ENCODE data around the gene SETD5.

Gene SETD5

DNA sequence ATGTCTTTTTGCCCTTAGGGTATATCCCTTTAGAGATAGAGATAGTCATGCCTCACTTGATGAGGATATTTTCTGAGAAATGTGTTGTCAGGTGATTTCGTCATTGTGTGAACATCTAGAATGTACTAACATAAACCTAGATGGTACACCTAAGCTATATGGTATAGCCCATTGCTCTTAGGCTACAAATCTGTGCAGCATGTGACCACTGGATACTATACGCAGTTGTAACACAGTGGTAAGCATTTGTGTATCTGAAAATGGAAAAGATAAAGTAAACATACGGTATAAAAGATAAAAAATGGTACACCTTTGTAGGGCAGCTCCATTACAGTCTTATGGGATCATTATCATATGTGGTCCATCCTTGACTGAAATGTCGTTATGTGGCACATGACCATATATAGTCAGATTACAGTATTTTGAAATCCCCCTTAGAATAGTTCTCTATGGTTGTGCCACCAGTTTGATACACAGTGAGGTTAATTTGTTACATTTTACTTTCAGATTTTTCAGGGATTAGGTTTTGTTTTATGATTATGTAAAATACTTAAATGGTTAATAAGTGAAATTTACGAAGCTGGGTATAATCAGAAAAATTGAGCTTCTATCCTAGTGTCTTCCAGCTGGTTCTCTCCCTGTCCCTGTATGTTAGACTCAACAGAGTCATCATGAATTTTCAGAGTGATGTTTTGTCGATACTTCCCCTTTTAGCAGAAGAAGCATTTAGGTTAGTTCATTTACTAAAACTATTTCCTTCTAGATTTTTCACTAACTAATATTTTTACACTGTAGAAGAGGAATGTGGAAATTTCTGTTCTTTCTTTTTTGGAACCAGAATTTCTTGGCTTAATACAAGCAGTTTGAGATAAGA lies 12.8 kb downstream of the SETD5 start:
- DNase-seq (ENCODE audit: low spot score): no peak

DNA sequence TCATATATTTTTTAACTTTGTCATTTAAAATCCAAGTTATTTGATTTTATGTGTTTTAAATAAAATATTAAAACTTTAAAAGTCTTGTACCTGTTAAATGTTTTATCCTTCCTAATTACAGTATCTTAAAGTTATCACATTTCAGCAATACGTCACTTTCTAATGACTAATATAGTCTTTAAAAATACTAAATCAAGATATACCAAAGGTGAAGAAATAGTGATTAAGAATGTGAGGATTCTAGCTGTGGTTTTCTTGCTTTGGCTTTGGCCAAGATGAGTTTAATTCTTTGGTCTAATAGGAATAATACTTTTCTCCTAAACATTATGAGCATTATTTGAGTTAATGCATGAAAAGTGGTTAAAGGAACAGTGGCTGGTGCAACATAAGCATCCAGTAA lies 13.9 kb downstream of the SETD5 start:
- no peak for DNase-seq (ENCODE audit: low spot score)

DNA sequence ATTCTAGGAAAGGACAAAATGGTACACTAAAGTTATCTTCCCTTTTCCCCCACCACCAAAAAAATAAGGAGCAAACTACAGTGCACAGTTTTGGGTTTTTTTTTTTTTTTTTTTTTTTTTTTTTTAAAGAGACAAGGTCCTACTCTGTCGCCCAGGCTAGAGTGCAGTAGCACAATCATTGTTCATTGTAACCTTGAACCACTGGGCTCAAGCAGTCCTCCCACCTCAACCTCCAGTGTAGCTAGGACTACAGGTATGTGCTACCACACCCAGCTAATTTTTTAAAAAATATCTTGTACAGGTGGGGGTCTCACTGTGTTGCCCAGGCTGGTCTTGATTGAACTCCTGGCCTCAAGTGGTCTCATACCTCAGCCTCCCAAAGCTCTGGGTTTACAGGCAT lies 14.9 kb downstream of the SETD5 start:
- DNase-seq (ENCODE audit: low spot score): no peak

DNA sequence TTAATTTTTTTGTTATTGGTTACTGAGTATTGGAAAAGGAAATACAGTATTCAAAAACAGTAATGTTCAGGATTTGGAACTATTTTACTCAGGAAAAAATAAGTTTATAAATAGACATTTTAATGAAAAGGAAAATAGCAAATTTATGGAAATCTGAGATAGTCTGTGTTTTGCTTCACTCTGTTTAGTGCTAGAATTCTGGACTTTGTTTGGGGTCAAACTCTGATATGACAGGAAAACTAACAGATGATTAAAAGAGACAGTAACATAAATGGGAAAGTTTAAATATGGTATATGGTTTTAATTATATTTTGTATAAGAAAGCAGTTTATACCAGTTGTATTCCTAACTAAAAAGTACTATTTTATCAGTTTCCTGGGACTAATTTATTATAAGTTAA lies 17.4 kb downstream of the SETD5 start:
- no peak for DNase-seq (ENCODE audit: low spot score)

DNA sequence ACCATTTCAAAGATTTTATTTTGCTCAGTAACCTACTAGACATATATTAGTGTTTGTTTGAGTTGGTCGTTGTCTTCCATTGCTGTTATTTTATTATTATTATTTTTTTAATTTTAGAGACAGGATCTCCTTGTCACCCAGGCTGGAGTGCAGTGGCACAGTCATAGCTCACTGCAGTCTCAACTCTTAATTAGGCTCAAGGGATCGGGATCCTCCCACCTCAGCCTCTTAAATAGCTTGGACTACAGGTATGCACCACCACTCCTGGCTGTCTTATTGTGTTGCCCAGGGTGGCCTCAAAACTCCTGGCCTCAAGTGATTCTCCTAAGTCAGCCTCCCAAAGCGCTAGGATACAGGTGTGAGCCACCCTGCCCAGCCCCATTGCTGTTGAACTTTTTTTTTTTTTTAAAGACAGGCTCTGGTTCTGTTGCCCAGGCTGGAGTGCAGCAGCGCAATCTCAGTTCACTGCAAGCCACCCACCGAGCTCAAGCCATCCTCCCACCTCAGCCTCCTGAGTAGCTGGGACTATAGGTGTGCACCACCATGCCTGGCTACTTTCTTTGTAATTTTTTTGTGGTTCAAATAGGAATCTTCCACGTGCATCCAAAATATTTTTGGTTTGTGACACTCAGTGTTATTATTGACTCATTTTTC lies 18.2 kb downstream of the SETD5 start:
- no peak for DNase-seq (ENCODE audit: low spot score)

DNA sequence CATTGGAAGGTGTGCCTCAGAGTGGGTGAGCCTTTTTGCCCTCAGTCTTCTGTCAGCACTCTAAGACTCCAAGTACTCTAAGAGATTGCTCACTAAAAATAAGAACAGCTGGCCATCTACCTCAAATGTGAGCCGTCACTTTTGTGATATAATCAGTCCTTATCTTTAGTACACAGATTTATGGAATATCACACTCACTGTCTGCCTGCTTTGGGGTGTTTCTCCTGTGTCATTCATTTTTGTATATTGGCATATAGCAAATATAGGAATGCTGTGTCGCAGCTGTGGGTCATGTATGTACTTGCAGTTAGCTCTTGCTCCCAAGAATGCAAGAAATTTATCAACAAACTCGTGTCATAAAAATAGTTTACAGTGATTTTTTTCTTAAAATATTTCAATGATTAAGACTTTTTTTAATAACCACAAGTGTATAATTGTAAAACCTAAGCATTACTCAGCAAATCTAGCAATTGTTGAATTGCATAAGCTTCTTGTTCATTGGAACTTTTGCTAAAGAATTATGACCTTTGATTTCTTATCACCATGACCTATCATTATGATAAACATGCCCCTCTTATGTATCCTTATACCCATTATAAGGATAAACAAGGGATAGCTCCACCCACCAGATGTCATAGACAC lies 18.8 kb downstream of the SETD5 start:
- DNase-seq (ENCODE audit: low spot score): no peak

DNA sequence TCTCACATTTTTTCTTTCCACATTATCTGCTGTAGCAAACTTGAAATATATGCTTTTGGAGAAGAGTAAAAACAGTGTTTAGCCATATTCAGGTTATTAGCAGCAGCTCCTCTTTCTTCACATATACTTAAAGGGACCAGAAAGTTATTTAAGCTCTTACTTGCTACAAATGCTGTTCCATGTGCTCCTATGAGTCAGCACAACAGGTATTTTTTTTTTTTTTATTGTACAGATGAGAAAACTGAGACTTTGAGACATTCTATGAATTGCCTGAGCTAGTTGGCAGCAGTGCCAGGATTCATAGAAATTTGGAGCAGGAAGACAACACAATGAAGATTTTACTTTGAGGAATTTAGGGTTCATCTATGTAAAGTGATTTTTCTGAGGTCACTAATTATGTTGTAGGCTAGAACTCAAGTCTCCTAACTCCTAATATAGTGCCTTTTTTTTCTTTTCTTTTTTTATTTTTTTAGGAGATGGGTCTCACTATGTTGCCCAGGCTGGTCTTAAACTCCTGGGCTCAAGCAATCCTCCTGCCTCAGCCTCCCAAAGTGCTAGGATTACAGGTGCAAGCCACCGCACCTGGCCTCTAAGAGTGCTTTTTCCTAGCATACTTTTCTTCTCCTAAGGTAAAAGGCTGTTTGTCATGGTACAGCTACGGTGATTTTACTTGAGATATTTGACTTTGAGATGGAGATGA lies 23.6 kb downstream of the SETD5 start:
- no peak for DNase-seq (ENCODE audit: low spot score)

DNA sequence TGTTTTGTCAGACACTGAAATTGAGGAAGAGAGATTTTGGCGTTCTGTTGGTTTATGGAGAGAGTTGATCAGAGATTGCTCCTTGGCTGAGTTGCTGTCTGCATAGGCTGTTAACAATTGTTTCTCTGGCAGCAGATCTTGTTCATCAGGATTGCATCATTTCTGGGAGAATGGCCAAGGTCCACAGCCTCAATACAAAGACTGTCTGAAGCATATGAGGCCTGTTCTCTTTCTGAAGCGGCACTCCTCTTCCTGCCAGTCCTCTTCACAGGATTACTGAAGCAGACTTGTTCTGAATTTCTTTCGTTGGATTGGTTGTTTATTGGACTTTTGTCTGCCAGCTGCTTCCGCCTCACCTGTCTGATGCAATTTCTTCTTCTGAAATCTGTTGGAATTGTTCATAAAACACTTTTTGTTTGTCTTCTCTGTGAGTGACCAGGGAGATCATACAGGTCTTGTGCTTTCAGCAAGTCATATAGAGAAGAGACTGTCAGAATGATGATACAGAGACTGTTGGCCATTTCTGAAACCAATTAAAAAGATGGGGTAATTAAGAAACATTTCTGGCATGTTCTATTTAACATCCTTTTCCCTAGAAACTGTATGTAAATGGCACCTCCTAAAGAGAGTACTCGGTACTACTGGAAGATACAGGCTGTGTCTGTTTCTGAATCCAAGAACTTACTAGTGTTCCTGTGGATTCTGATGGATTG lies 25.5 kb downstream of the SETD5 start:
- peak; percentile 27 for DNase-seq (ENCODE audit: low spot score)

DNA sequence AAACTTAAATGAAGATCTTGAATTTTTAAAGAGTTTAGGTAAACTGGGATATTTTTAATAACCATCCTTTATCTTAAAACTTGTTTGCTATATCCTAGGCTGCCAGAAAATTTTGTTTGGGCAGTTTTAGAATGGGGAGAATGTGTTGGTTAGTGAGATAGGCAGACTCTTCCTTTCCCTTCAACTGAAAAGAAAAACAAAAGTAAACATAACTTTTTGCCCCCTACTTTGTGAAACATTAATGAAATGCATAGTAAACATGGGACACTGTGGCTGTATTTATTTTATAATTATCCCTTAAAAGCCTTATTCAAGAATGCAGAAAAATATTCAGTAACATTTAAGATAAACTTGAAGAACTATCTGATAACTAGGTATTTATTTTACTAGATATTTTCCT lies 31.0 kb downstream of the SETD5 start:
- DNase-seq (ENCODE audit: low spot score): no peak

DNA sequence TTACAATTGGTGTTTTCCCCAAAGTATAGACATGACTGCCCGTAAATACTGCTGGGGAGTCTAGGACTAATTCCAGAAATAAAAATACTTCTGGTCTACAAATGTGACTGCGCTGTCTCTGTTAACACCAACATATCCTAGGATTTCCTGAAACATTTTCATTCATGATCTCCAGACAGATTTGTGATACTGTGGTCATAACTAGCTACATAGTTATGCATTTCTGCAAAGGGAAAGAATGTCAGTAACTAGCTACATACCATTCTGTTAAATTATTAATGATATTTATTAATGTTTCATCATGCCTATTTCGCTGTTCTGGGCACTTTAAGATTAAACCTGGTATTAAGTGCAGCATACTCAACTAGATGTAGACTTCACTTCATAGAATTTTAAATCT lies 33.3 kb downstream of the SETD5 start:
- no peak for DNase-seq (ENCODE audit: low spot score)

DNA sequence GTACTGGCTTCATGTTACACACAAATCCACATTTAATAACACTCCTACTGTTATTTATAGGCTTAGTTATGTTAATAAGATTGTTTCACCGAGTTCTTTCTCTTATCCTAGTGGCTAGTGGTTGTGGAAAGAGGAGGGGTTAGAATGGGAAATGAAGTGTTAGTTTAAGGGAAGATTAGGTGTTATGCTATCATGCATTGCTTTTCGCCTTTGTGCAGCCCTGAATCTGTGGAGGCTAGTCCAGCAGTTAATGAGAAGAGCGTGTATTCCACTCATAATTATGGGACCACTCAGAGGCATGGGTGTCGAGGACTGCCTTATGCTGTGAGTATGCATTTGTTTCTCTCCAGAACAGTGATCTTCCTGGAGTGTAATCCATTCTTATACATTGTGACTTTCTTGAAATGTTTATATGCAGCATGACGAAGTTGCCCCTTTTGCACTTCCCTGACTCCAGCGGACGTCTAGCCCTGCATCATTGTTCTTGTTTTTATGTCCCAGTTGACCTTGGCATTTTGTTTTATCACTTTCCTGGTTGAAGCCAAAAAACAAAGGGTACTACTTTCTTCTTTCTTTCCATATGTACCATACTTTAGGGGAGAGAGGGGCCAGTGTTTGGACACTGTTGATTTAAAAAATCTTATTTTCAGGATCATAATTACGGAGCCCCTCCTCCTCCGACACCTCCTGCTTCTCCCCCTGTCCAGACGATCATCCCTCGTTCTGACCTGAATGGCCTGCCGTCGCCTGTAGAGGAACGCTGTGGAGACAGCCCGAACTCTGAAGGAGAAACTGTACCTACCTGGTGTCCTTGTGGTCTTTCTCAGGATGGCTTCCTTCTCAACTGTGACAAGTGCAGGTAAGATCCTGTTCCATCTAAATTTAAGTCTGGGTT lies 36.5 kb downstream of the SETD5 start:
- DNase-seq (ENCODE audit: low spot score): no peak

DNA sequence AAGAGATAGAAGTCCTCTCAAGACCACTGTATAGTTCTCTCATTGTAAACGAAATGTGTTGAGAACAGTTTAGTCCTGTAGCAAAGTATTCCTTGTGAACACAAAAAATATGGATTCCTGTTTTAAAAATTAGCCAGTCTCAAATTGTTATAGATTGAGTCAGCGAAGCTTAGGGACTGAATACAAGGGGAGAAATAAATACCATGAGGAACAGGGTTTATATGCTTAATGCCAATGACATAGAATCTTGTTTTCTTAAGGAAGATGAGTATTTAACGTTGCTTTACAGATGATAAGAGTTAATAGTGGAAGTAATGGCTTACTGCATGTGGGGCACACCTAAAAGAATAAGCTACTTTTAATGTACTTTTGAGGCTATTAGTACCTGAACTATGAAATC lies 37.9 kb downstream of the SETD5 start:
- DNase-seq (ENCODE audit: low spot score): no peak

DNA sequence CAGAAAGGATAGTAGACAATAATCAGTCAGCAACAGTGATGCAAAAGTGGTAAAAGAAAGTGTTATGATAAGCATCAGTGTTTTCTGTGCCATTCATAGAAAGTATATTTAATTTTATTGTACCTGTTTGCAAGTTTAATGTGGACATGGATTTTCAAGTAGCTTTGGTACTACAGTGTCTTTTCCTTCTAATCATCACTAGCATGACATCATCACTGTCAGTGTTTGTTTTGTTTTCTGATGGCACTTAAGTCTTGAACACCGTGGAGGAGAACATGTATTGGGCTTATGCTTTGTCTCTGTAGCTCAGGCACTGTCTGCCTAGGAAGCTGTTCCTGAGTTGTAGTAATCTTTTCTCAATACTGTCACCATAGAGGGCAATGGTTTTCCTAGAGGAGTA lies 41.9 kb downstream of the SETD5 start:
- no peak for DNase-seq (ENCODE audit: low spot score)

DNA sequence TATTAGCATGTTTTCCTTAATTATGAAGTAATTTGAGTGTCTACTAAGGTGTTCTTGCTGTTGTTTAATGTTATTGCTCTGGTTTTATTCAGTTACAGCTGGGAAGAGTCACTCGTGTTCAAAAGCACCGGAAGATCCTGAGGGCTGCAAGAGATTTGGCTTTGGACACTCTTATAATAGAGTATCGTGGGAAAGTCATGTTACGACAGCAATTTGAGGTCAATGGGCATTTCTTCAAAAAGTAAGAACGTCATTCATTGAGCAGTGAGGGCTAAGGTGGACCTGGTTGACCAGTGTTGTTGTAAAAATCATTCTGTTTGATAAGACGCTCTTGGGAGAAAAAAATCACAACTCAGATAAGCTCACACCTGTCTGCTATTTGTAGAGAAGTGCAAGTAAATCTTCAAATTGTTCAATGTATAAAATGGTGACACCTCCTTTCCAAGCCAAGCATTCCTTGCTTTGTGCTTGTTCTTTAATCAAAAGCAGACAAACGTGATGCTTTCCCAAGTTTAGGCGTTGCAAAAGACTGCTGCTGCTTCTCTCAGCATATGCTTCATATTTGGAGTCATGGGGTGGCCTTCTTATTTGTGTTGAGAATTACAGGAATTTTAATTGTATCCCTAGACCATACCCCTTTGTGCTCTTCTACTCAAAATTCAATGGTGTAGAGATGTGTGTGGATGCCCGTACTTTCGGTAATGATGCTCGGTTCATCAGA lies 44.2 kb downstream of the SETD5 start:
- DNase-seq (ENCODE audit: low spot score): no peak

DNA sequence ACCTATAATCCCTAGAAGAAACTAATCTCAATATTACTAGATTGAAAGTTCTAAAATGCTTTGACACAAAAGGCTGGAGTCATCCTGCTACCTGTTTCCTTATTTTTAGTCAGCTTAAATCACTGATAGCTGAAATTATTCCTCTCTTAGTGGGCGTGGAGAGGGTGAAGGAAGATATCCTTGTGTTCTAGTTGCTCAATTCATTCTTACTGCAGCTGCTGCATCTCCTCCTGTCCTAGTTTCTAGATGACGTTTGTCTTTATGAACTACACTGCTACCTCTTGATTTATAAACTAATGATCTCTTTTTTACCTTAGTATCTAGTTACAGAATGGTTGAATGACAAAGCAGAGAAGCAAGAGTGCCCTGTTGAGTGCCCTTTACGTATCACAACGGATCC lies 50.7 kb downstream of the SETD5 start:
- DNase-seq (ENCODE audit: low spot score): no peak

DNA sequence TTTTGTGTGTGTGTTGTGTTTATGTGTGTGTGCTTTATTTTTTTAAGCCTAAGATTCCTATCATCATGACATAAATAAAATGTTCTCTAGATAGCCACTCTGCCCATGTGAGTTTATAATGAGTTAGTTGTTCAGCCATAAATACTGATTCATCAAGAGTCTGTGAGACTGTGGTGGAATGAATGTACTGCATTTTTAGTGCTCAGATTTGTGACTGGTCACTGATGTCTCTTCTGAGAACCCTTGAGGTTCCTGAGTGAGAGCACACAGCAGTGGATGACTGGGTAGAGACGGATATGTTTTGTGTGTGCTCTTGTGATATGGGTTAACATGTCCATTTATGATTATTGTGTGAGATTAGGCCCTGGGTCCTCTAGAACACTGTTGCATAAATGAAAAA lies 51.2 kb downstream of the SETD5 start:
- no peak for DNase-seq (ENCODE audit: low spot score)

DNA sequence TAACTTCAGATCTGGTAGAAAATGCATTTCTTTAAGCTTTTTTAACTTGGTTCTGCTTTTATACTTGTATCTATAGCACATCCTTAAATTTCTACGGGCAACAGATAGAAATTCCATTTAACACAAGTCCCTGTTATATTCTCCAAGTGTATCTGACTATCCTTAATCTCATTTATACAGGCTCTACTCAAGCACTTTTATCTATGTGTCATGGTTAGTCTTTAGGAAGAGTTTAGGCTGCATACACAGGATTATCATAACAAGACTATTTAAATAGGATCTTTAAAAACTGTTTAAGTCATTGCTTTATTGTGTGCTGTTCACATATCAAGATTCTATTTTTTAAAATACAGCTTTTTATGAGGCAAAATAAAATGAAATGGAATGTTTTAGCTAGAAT lies 52.7 kb downstream of the SETD5 start:
- DNase-seq (ENCODE audit: low spot score): no peak

DNA sequence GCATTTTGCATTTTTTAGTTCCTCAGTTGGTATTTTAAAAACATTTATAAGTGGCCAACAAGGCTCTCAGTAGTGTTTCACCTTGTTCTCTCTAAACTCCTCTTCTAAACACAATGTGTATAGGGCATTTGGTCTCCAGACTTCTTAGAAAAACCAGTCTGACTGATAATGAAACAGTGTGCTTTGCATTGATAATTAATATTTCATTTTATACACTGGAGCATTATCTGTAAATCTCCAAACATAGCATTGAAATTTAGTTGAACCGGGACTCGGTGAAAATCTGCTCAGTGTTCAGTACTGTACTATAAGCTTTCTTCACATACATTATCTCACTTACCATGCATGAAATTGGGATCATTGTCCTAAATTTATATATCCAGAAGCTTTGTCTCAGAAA lies 53.6 kb downstream of the SETD5 start:
- no peak for DNase-seq (ENCODE audit: low spot score)

DNA sequence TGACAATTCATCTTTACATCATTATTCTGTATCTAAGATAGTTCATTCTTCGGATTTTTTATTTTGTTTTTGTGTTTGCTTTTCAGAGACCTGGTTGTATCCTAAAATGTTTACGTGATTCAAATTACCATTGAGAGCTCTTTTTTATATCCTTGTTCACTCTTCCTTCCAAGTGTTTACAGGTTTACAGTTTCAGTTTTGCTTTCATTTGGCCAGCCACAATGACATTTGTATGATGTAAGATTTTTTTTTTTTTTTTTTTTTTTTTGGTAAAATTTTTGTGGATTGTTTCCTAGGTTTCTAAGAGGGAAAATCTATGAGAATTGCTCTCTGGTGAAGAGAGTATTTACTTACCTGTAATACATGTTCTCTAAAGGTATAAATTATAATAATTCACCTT lies 55.0 kb downstream of the SETD5 start:
- peak; percentile 27 for DNase-seq (ENCODE audit: low spot score)

DNA sequence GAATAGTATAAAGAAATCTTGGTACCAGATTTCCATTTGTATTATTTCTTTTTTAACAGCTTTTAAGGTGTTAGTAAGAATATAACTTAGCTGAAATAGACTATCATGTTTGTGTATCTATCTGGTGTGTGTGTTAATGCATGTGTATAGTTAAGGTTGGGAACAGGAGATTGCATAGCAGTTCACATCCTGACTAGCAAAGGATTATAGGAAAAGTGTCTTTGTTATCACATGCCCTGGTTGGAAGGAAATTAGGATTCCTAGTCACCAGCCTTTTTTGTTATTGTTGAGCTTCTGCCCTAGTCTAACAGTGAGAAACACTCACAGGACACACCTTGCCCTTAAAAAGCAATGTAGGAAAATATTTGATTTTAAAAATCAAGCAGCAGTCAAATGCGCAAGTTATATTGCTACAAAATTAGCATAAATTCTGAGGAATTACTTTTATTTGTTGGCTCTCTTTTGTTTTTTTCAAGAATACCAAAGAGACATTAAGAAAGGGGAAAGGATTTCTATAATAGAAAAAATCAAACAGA lies 58.2 kb downstream of the SETD5 start:
- no peak for DNase-seq (ENCODE audit: low spot score)

Data from NAMALWA (cell line).